Panc1 (cell line): Measurements from ENCODE around the gene PADI3. TPM values are rescaled to one million over a fixed set of nuclear protein-coding genes. Genes with fewer than 3 reads are reported as not detected.
A peak's percentile ranks its signal among the peaks of the same experiment; 100 is the strongest.

Experiments used
- ATAC-seq: fragments of 200-7000 bp; cut with Tn5 transposase; 2 replicates; pipeline ENCODE4 v1.9.1; 2020; ENCODE audit warnings: mild to moderate bottlenecking, moderate library complexity
- BruUV-seq: library from RNA; stranded (reverse); fragments of 400-500 nt; replicated peaks from 2 replicates; lab custom pipeline; 2021; lab: Mats Ljungman, UMichigan
- CTCF ChIA-PET: fragments of 300-600 bp; sonication (Branson Sonifier 250); formaldehyde crosslinking; loops from one replicate; lab custom pipeline; 2022; ENCODE audit warnings: antibody characterized with exemption; lab: Charles Lee
- POLR2A ChIA-PET: fragments of 300-600 bp; sonication (Branson Sonifier 250); formaldehyde crosslinking; loops from one replicate; lab custom pipeline; 2022; ENCODE audit warnings: antibody characterized with exemption; lab: Charles Lee
- DNase-seq: peaks from one replicate; pipeline ENCODE4 v3.0.0-alpha.2; 2010; ENCODE audit warnings: low read depth, low spot score
- H3K27ac ChIP-seq: 2 replicates; pipeline ENCODE4 v1.5.1; 2011; ENCODE audit warnings: mild to moderate bottlenecking, low read length, inconsistent platforms
- H3K27me3 ChIP-seq: fragments of 200-500 bp; sonication (Bioruptor generic); 2 replicates; pipeline ENCODE4 v1.6.0; 2014; ENCODE audit warnings: low read length, inconsistent platforms; ENCODE audit not compliant: control insufficient read depth, insufficient read depth
- H3K36me3 ChIP-seq: fragments of 200-500 bp; sonication (Bioruptor generic); 2 replicates; pipeline ENCODE4 v1.5.1; 2014; ENCODE audit warnings: inconsistent platforms, mild to moderate bottlenecking, low read length, moderate library complexity; ENCODE audit not compliant: control insufficient read depth, insufficient read depth
- H3K4me1 ChIP-seq: 2 replicates; pipeline ENCODE4 v1.5.1; 2011; ENCODE audit warnings: inconsistent platforms, mild to moderate bottlenecking, low read length, moderate library complexity; ENCODE audit not compliant: control insufficient read depth, insufficient read depth
- H3K4me3 ChIP-seq, 2 experiments: 2 replicates each; pipeline ENCODE4 v1.5.1; 2011 to 2012; ENCODE audit warnings: low read depth in 2 of 2, low read length in 2 of 2, mild to moderate bottlenecking in 2 of 2, inconsistent platforms in 1 of 2, moderate library complexity in 1 of 2
- H3K9me3 ChIP-seq: fragments of 200-500 bp; sonication (Bioruptor generic); 2 replicates; pipeline ENCODE4 v1.5.1; 2014; ENCODE audit warnings: low read depth, mild to moderate bottlenecking, inconsistent platforms, low read length, moderate library complexity; ENCODE audit not compliant: control insufficient read depth, insufficient read depth
- POLR2AphosphoS5 ChIP-seq: IDR thresholded peaks from 2 replicates; pipeline ENCODE4 v1.6.1; 2012; ENCODE audit warnings: mild to moderate bottlenecking, low read depth, low read length, moderate library complexity
- SIN3A ChIP-seq: IDR thresholded peaks from 2 replicates; pipeline ENCODE4 v1.6.1; 2012; ENCODE audit warnings: low read depth, mild to moderate bottlenecking, low read length, moderate library complexity, borderline replicate concordance; ENCODE audit not compliant: insufficient read depth
- TCF7L2 ChIP-seq: IDR thresholded peaks from 2 replicates; pipeline ENCODE4 v1.6.1; 2011; ENCODE audit warnings: mild to moderate bottlenecking, low read depth, low read length, inconsistent platforms
- in situ Hi-C: cut with HindIII; loops from 2 replicates; pipeline ENCODE4 v1.10.0; 2016; ENCODE audit warnings: low sequenced_read_pairs, low pct_unique_long_range_greater_than_20kb
- intact Hi-C: fragments of 100-400 bp; cut with micrococcal nuclease; formaldehyde crosslinking; loops from one replicate; pipeline ENCODE4 v1.10.0; 2022; ENCODE audit not compliant: unreplicated experiment
- total RNA-seq: library from RNA; stranded (reverse); gene quantifications from one replicate; pipeline ENCODE4 v1.2.1, GENCODE V29; 2021; ENCODE audit not compliant: unreplicated experiment
- TF ChIP-seq, protein P1 (sequence below), 2 experiments: IDR thresholded peaks; 2 replicates each; pipeline ENCODE4 v1.6.1; 2011 to 2012; ENCODE audit warnings: low read depth in 2 of 2, control low read depth in 1 of 2, low read length in 1 of 2, mild to moderate bottlenecking in 1 of 2, moderate library complexity in 1 of 2; ENCODE audit not compliant: insufficient read depth in 1 of 2
- TF ChIP-seq, protein P2 (sequence below): fragments of 450-650 bp; IDR thresholded peaks from 2 replicates; pipeline ENCODE4 v1.5.1; 2017; ENCODE audit warnings: mild to moderate bottlenecking

The PADI3 gene
- total RNA-seq, 1 experiment from 2014 or later = 3.4 TPM

DNA sequence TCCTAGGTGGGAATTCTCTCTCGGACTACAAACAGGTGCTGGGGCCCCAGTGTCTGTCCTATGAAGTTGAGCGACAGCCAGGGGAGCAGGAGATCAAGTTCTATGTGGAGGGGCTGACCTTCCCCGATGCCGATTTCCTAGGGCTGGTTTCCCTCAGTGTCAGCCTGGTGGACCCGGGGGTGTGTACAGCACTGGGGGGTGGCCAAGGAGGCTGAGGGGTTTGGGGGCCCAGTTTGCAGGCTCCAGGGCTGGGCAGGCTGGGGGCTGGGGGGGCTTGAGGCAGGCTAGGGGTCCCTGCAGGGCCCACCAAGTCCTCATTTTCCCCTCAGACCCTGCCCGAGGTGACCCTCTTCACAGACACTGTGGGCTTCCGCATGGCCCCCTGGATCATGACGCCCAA is 20.3 kb upstream of the PADI3 start:
- ChIA-PET CTCF (no interaction called here), POLR2A (interaction anchor here (0.9 kb wide), 1 partner anchor 617 kb away, joined by 8 read pairs; no protein-coding TSS in a partner anchor)
- BruUV-seq = no TSS peak
- ATAC-seq (no peak), DNase-seq (no peak)
- Histone ChIP-seq H3K4me3 (no peak overlapping the region), H3K27ac (peak overlapping the region; percentile 96), H3K36me3 (no peaks in the 10 kb centered on the region), H3K27me3 (no peaks in the 10 kb centered on the region), H3K4me1 (peaks cover 59% of the 10 kb centered on the region), H3K9me3 (no peaks in the 10 kb centered on the region)
- intact Hi-C loops (no loop called here), in situ Hi-C loops (no loop called here)
- TF ChIP-seq, protein P1, sequence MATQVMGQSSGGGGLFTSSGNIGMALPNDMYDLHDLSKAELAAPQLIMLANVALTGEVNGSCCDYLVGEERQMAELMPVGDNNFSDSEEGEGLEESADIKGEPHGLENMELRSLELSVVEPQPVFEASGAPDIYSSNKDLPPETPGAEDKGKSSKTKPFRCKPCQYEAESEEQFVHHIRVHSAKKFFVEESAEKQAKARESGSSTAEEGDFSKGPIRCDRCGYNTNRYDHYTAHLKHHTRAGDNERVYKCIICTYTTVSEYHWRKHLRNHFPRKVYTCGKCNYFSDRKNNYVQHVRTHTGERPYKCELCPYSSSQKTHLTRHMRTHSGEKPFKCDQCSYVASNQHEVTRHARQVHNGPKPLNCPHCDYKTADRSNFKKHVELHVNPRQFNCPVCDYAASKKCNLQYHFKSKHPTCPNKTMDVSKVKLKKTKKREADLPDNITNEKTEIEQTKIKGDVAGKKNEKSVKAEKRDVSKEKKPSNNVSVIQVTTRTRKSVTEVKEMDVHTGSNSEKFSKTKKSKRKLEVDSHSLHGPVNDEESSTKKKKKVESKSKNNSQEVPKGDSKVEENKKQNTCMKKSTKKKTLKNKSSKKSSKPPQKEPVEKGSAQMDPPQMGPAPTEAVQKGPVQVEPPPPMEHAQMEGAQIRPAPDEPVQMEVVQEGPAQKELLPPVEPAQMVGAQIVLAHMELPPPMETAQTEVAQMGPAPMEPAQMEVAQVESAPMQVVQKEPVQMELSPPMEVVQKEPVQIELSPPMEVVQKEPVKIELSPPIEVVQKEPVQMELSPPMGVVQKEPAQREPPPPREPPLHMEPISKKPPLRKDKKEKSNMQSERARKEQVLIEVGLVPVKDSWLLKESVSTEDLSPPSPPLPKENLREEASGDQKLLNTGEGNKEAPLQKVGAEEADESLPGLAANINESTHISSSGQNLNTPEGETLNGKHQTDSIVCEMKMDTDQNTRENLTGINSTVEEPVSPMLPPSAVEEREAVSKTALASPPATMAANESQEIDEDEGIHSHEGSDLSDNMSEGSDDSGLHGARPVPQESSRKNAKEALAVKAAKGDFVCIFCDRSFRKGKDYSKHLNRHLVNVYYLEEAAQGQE (IDR thresholded peaks at IDR 0.05; ENCODE audit: insufficient read depth in 1 of 2, low read depth in 2 of 2, low read length in 1 of 2) = no peak
- TF ChIP-seq SIN3A (no peak), TCF7L2 (no peak), POLR2AphosphoS5 (no peak)
- TF ChIP-seq, protein P2, sequence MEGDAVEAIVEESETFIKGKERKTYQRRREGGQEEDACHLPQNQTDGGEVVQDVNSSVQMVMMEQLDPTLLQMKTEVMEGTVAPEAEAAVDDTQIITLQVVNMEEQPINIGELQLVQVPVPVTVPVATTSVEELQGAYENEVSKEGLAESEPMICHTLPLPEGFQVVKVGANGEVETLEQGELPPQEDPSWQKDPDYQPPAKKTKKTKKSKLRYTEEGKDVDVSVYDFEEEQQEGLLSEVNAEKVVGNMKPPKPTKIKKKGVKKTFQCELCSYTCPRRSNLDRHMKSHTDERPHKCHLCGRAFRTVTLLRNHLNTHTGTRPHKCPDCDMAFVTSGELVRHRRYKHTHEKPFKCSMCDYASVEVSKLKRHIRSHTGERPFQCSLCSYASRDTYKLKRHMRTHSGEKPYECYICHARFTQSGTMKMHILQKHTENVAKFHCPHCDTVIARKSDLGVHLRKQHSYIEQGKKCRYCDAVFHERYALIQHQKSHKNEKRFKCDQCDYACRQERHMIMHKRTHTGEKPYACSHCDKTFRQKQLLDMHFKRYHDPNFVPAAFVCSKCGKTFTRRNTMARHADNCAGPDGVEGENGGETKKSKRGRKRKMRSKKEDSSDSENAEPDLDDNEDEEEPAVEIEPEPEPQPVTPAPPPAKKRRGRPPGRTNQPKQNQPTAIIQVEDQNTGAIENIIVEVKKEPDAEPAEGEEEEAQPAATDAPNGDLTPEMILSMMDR = no peak

DNA sequence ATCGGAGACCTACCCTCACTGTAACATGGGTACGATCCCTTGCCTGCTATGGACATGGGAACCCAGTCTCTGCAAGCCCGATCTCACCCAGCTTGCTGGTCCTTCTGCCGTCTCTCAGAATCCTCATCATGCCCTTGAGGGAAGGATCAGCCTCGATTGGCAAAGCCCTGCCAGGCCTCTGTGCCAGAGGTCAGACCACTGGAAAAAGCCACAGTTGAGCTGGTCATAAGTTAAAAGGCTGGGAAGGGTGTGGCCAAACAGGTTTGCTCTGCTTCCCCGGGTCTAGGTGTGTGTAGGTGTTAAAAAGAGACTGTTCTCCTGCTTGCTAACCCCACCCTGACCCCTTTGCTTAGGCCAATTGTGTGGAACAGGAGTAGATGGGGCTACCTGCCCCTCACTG is 19.5 kb upstream of the PADI3 start:
- ATAC-seq (no peak; the same call in 1 of the 2 replicates), DNase-seq (no peak)
- in situ Hi-C loops = no loop called here
- intact Hi-C loops = no loop called here
- H3K4me3 ChIP-seq = no peak overlapping the region
- POLR2A ChIA-PET = interaction anchor here (0.9 kb wide), 1 partner anchor 618 kb away, joined by 8 read pairs; no protein-coding TSS in a partner anchor
- H3K4me1 ChIP-seq = peaks cover 67% of the 10 kb centered on the region
- CTCF ChIA-PET = no interaction called here
- no peaks in the 10 kb centered on the region for H3K9me3 ChIP-seq
- BruUV-seq = no TSS peak
- no peaks in the 10 kb centered on the region for H3K36me3 ChIP-seq
- H3K27ac ChIP-seq = peak overlapping the region; percentile 96
- H3K27me3 ChIP-seq = no peaks in the 10 kb centered on the region
- TF ChIP-seq POLR2AphosphoS5 = no peak
- TF ChIP-seq SIN3A = no peak
- TF ChIP-seq TCF7L2 = no peak
- TF ChIP-seq, protein P1 (IDR thresholded peaks at IDR 0.05; ENCODE audit: insufficient read depth in 1 of 2, low read depth in 2 of 2, low read length in 1 of 2) = no peak
